ENCODE measurements around the gene SYTL4. TPM values are rescaled to one million over a fixed set of nuclear protein-coding genes. Genes with fewer than 3 reads are reported as not detected.

Gene SYTL4
- total and polyA plus RNA-seq, 2 of the 13 experiments (the other 11 are each of a cell fraction or from before 2014, with no cell fraction given), result 0.41 to 0.73 TPM

GRCh38 chrX:100636321-100636991 lies 95.5 kb downstream of the SYTL4 start, which contains the start of gene TSPAN6 (continued):
- TF ChIP-seq CREB1 (IDR thresholded peaks at IDR 0.05) (no peak), CREB1 (CRISPR knock-in tag; IDR thresholded peaks at IDR 0.05) (no peak), POGK (CRISPR knock-in tag; conservative IDR thresholded peaks at IDR 0.05) (no peak), PHF8 (CRISPR knock-in tag; IDR thresholded peaks at IDR 0.05) (peak; percentile 64), ZNF710 (CRISPR knock-in tag; IDR thresholded peaks at IDR 0.05; ENCODE audit: borderline replicate concordance) (no peak), REL (CRISPR knock-in tag; conservative IDR thresholded peaks at IDR 0.05) (no peak), TAF15 (IDR thresholded peaks at IDR 0.05; ENCODE audit: low read depth, low read length, poor library complexity, severe bottlenecking) (no peak), ZNF570 (CRISPR knock-in tag; IDR thresholded peaks at IDR 0.05; ENCODE audit: borderline replicate concordance) (no peak), MXI1 (IDR thresholded peaks at IDR 0.05; ENCODE audit: borderline replicate concordance, low read depth, low read length) (no peak), AGO1 (IDR thresholded peaks at IDR 0.05; ENCODE audit: low read depth, low read length, poor library complexity, severe bottlenecking) (no peak), HNF1A (IDR thresholded peaks at IDR 0.05; ENCODE audit: low read depth) (no peak), HNF1A (CRISPR knock-in tag; IDR thresholded peaks at IDR 0.05; ENCODE audit: borderline replicate concordance) (no peak), HOXD1 (CRISPR knock-in tag; IDR thresholded peaks at IDR 0.05) (no peak), XRCC5 (optimal IDR thresholded peaks at IDR 0.05; ENCODE audit: low read length) (peak; percentile 34), HDAC1 (CRISPR knock-in tag; IDR thresholded peaks at IDR 0.05) (peak; percentile 12; the same call in 1 of the 2 replicates), THYN1 (CRISPR knock-in tag; IDR thresholded peaks at IDR 0.05; ENCODE audit: borderline replicate concordance, low read depth) (no peak), ELF1 (CRISPR knock-in tag; IDR thresholded peaks at IDR 0.05) (no peak), ZNF782 (CRISPR knock-in tag; IDR thresholded peaks at IDR 0.05; ENCODE audit: borderline replicate concordance) (no peak), ETV5 (CRISPR knock-in tag; IDR thresholded peaks at IDR 0.05; ENCODE audit: borderline replicate concordance) (peak; percentile 52; the same call in 1 of the 2 replicates), ZNF607 (CRISPR knock-in tag; IDR thresholded peaks at IDR 0.05; ENCODE audit: borderline replicate concordance) (no peak), ETV6 (CRISPR knock-in tag; conservative IDR thresholded peaks at IDR 0.05) (no peak), ZNF777 (CRISPR knock-in tag; IDR thresholded peaks at IDR 0.05) (peak; percentile 62)

All from HepG2 (cell line).